ENCODE results near the gene TCF19. TPM values are rescaled to one million over a fixed set of nuclear protein-coding genes. Genes with fewer than 3 reads are reported as not detected.
"Not testable (repeated sequence)": the region's sequence is repeated elsewhere in the genome, so short reads cannot be mapped to it uniquely, and the experiment has no call there.

The TCF19 gene
- total and polyA plus RNA-seq, 4 experiments from 2014 or later, result 6.2 to 9.9 (median 7.9) TPM

- peaks cover 0 to 6% (median 3%) of the 10 kb centered on the region in 4 donors for H3K4me1 Mint-ChIP-seq
- Histone ChIP-seq H3K27me3 (ENCODE audit: insufficient read depth, low read length) (no peaks in the 10 kb centered on the region), H3K27ac (ENCODE audit: low read depth, low read length) (no peak overlapping the region), H3K9me3 (ENCODE audit: control insufficient read depth in 1 of 2, low read length in 2 of 2) (no peaks in the 10 kb centered on the region), H3K4me3 (ENCODE audit: low read length in 2 of 2) (no peak overlapping the region), H3K4me1 (ENCODE audit: insufficient read depth, low read length) (no peaks in the 10 kb centered on the region), H3K36me3 (ENCODE audit: insufficient read depth, low read length) (no peaks in the 10 kb centered on the region)
- POLR2A ChIA-PET (ENCODE audit: partially characterized antibody), result no interaction called here
- CTCF ChIA-PET (ENCODE audit: partially characterized antibody), result no interaction called here
- no peak overlapping the region for H3K27ac Mint-ChIP-seq
- H3K9me3 Mint-ChIP-seq, result peaks cover 0 to 3% (median 0%) of the 10 kb centered on the region in 8 donors
- intact Hi-C loops (cut with micrococcal nuclease), result no loop called here
- H3K36me3 Mint-ChIP-seq, result no peaks in the 10 kb centered on the region
- no peaks in the 10 kb centered on the region for H3K27me3 Mint-ChIP-seq
- H3K4me3 Mint-ChIP-seq, result no peak overlapping the region
- no peak for DNase-seq
Observed at GRCh38 chr6:31169123-31169857, 10.9 kb downstream of the TCF19 start.

GRCh38 chr6:31169858-31170599, 11.6 kb downstream of the TCF19 start:
- H3K36me3 ChIP-seq (ENCODE audit: insufficient read depth, low read length); H3K36me3 Mint-ChIP-seq: not testable (repeated sequence)

GRCh38 chr6:31170600-31170881, 12.2 kb downstream of the TCF19 start, which contains the start of gene POU5F1:
TSS of gene POU5F1 (minus strand) at chr6:31170682. CDS start at chr6:31170620, 62 bp downstream.
- H3K36me3 ChIP-seq (ENCODE audit: insufficient read depth, low read length), result no peaks in the 10 kb centered on the region

More at GRCh38 chr6:31169858-31170599, 11.6 kb downstream of the TCF19 start:
- intact Hi-C loops (cut with micrococcal nuclease); POLR2A ChIA-PET (ENCODE audit: partially characterized antibody); H3K4me3 ChIP-seq (ENCODE audit: low read length in 2 of 2); H3K27me3 ChIP-seq (ENCODE audit: insufficient read depth, low read length); H3K4me1 ChIP-seq (ENCODE audit: insufficient read depth, low read length); H3K27me3 Mint-ChIP-seq; H3K4me1 Mint-ChIP-seq; CTCF ChIA-PET (ENCODE audit: partially characterized antibody); H3K4me3 Mint-ChIP-seq; H3K9me3 Mint-ChIP-seq; H3K27ac Mint-ChIP-seq; H3K27ac ChIP-seq (ENCODE audit: low read depth, low read length); H3K9me3 ChIP-seq (ENCODE audit: control insufficient read depth in 1 of 2, low read length in 2 of 2); DNase-seq: not testable (repeated sequence)

GRCh38 chr6:31170987-31171671, 12.7 kb downstream of the TCF19 start:
- Mint-ChIP-seq H3K27ac (peak overlapping the region in 2 of 7 donors; percentile 72 to 88), H3K4me3 (no peak overlapping the region), H3K27me3 (no peaks in the 10 kb centered on the region), H3K9me3 (peaks cover 0 to 3% (median 0%) of the 10 kb centered on the region in 8 donors), H3K36me3 (no peaks in the 10 kb centered on the region), H3K4me1 (peaks cover 0 to 3% (median under 1%) of the 10 kb centered on the region in 4 donors)
- H3K27me3 ChIP-seq (ENCODE audit: insufficient read depth, low read length), result no peaks in the 10 kb centered on the region
- ChIA-PET CTCF (ENCODE audit: partially characterized antibody) (no interaction called here), POLR2A (ENCODE audit: partially characterized antibody) (no interaction called here)
- no peak overlapping the region for H3K4me3 ChIP-seq (ENCODE audit: low read length in 2 of 2)
- H3K9me3 ChIP-seq (ENCODE audit: control insufficient read depth in 1 of 2, low read length in 2 of 2), result no peaks in the 10 kb centered on the region
- no peaks in the 10 kb centered on the region for H3K4me1 ChIP-seq (ENCODE audit: insufficient read depth, low read length)
- intact Hi-C loops (cut with micrococcal nuclease), result no loop called here
- H3K27ac ChIP-seq (ENCODE audit: low read depth, low read length), result no peak overlapping the region
- no peak for DNase-seq
- H3K36me3 ChIP-seq (ENCODE audit: insufficient read depth, low read length), result no peaks in the 10 kb centered on the region

More at GRCh38 chr6:31170600-31170881, 12.2 kb downstream of the TCF19 start, which contains the start of gene POU5F1:
- ChIA-PET CTCF (ENCODE audit: partially characterized antibody) (no interaction called here), POLR2A (ENCODE audit: partially characterized antibody) (no interaction called here)
- H3K4me3 ChIP-seq (ENCODE audit: low read length in 2 of 2), result no peak within 1 kb of the TSS
- H3K4me3 Mint-ChIP-seq, result no peak within 1 kb of the TSS
- no peaks in the 10 kb centered on the region for H3K27me3 Mint-ChIP-seq
- no peaks in the 10 kb centered on the region for H3K4me1 ChIP-seq (ENCODE audit: insufficient read depth, low read length)
- intact Hi-C loops (cut with micrococcal nuclease), result no loop called here
- peak within 1 kb of the TSS in 2 of 7 donors; percentile 72 to 88 for H3K27ac Mint-ChIP-seq
- no peaks in the 10 kb centered on the region for H3K9me3 ChIP-seq (ENCODE audit: control insufficient read depth in 1 of 2, low read length in 2 of 2)
- no peak for DNase-seq
- no peaks in the 10 kb centered on the region for H3K27me3 ChIP-seq (ENCODE audit: insufficient read depth, low read length)
- H3K36me3 Mint-ChIP-seq, result no peaks in the 10 kb centered on the region
- H3K4me1 Mint-ChIP-seq, result peaks cover 0 to 3% (median 0%) of the 10 kb centered on the region in 4 donors
- peaks cover 0 to 3% (median 0%) of the 10 kb centered on the region in 8 donors for H3K9me3 Mint-ChIP-seq
- H3K27ac ChIP-seq (ENCODE audit: low read depth, low read length), result no peak within 1 kb of the TSS

- Histone ChIP-seq H3K27me3 (ENCODE audit: insufficient read depth, low read length) (no peaks in the 10 kb centered on the region), H3K9me3 (ENCODE audit: control insufficient read depth in 1 of 2, low read length in 2 of 2) (no peaks in the 10 kb centered on the region), H3K4me3 (ENCODE audit: low read length in 2 of 2) (no peak overlapping the region), H3K27ac (ENCODE audit: low read depth, low read length) (no peak overlapping the region), H3K36me3 (ENCODE audit: insufficient read depth, low read length) (no peaks in the 10 kb centered on the region), H3K4me1 (ENCODE audit: insufficient read depth, low read length) (no peaks in the 10 kb centered on the region)
- intact Hi-C loops (cut with micrococcal nuclease), result no loop called here
- Mint-ChIP-seq H3K27ac (peak overlapping the region in 1 of 7 donors; percentile 56), H3K36me3 (no peaks in the 10 kb centered on the region), H3K4me3 (no peak overlapping the region), H3K27me3 (no peaks in the 10 kb centered on the region), H3K9me3 (peaks cover 0 to 3% (median 0%) of the 10 kb centered on the region in 8 donors), H3K4me1 (peaks cover 0 to 4% (median 0%) of the 10 kb centered on the region in 4 donors)
- CTCF ChIA-PET (ENCODE audit: partially characterized antibody), result no interaction called here
- no peak for DNase-seq
- POLR2A ChIA-PET (ENCODE audit: partially characterized antibody), result no interaction called here
Observed at GRCh38 chr6:31171931-31172905, 13.8 kb downstream of the TCF19 start.

- peaks cover 0 to 3% (median 0%) of the 10 kb centered on the region in 8 donors for H3K9me3 Mint-ChIP-seq
- H3K4me1 Mint-ChIP-seq, result peaks cover under 1 to 6% (median 2%) of the 10 kb centered on the region in 4 donors
- no peak overlapping the region for H3K4me3 ChIP-seq (ENCODE audit: low read length in 2 of 2)
- peak overlapping the region in 1 of 7 donors; percentile 10 for H3K27ac Mint-ChIP-seq
- H3K9me3 ChIP-seq (ENCODE audit: control insufficient read depth in 1 of 2, low read length in 2 of 2), result no peaks in the 10 kb centered on the region
- H3K36me3 ChIP-seq (ENCODE audit: insufficient read depth, low read length), result no peaks in the 10 kb centered on the region
- DNase-seq, result no peak
- ChIA-PET POLR2A (ENCODE audit: partially characterized antibody) (no interaction called here), CTCF (ENCODE audit: partially characterized antibody) (no interaction called here)
- no peaks in the 10 kb centered on the region for H3K36me3 Mint-ChIP-seq
- H3K4me1 ChIP-seq (ENCODE audit: insufficient read depth, low read length), result peaks cover under 1% of the 10 kb centered on the region
- H3K27ac ChIP-seq (ENCODE audit: low read depth, low read length), result no peak overlapping the region
- intact Hi-C loops (cut with micrococcal nuclease), result no loop called here
- no peak overlapping the region for H3K4me3 Mint-ChIP-seq
- H3K27me3 ChIP-seq (ENCODE audit: insufficient read depth, low read length), result no peaks in the 10 kb centered on the region
- no peaks in the 10 kb centered on the region for H3K27me3 Mint-ChIP-seq
Observed at GRCh38 chr6:31172973-31173384, 14.6 kb downstream of the TCF19 start.

Data from CD4-positive, alpha-beta memory T cell (primary cell).